Activated CD8-positive, alpha-beta memory T cell treated with anti-CD3 and anti-CD28 coated beads for 4 hours (primary cell): ENCODE measurements around the gene FAM3C.
"Not testable (repeated sequence)": the region's sequence is repeated elsewhere in the genome, so short reads cannot be mapped to it uniquely, and the experiment has no call there.

Experiments used
- DNase-seq, 2 donors: peaks; one replicate each; pipeline ENCODE4 v3.0.0-alpha.2; 2020; ENCODE audit warnings: low read depth in 2 of 2

Gene FAM3C

DNA sequence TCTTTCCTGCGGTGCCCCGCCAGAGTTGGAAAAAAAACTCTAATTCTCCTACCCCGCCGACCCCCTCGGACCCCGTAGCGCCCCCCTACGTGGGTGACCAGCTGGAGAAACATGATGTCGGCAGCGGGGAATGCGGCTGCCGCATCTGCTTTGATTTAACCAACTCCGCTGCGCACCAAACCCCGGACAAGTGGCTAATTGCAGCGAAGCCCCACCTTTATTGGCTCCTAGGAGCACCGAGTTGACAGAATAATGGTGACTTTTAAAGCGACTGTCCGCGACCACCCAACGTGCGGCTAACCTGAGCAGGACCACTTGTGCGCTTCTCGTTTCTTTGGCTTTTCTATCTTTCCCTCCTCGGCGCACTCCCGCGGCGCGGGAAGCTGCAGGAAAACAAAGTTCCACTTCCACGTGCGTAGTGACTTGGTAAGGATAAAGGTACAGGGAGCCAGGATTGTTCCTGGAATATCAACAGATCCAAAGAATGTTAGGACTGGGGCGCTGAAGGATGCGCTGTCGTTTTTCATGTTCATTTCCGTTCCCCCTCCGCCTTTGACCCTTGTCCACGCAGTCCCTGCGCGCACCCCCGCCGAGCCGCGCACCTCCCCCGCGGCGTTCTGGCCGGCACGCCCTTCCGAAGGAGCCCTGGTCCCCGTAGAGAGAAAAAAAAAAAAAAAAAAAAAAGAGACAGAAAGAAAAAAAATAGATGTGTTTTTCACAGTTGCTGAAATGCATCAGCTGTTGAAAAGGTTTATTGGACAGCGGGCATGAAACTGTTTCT is 65.9 kb downstream of the FAM3C start:
- DNase-seq: no peak

DNA sequence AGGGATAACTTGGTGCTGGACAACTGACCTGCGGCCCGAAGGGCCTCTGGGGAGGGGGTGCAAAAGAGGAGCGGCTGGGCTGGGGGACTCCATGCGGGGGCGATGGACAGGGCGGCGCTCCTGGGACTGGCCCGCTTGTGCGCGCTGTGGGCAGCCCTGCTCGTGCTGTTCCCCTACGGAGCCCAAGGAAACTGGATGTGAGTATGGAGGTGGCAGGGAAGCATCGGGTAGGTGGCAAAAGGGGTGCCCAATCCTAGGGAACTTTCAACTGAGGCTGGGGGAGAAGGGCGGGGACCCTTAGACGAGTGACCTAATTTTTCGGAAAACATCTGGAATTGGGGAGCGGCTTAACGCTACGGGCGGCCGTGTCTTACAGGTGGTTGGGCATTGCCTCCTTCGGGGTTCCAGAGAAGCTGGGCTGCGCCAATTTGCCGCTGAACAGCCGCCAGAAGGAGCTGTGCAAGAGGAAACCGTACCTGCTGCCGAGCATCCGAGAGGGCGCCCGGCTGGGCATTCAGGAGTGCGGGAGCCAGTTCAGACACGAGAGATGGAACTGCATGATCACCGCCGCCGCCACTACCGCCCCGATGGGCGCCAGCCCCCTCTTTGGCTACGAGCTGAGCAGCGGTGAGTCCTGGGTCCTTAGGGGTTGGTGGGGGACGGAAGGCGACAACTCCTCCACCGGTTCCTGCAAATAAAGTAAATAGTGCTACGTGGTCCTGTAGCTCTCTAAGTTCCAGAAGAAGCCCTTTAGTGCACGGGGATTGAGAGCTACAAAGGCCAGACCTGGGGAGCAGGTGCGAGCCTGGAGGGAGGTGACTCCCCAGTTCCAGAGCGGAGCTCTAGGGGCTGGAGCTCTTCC is 66.7 kb downstream of the FAM3C start:
- no peak for DNase-seq

DNA sequence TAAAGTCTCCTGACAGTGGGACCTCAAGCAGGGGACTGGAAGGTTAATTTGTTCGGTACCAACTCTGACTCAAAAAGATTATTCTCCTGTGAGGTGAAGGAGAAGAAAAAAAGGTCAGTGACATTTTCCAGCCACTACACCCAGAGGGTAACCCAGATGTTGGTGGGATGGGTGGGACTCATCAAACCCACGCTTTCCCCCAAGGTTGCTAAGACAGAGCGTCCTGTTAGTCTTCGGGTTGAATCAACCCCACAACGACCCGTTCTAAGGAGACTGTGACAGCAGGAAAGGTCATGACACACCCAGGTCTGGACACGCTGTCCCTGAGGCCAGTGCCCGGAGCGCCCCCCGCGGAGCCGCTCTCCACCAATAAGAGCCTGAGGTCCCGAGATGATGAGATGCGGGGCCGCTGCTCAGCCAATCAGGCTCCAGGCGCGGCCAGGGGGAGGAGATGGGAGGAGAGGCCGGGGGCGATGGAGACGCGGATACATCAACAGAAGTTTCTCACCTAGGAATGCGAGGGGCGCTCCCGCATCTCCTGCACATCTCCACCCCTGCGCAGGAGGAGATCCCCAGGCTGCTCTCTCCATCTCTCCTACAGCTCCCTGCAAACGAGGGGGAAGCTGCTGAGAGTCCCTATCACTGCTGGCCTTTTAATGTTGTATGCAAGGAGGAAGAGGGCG is 67.5 kb downstream of the FAM3C start, which contains the start of gene WNT16:
WNT16 (plus strand) TSS at position 493 of the 683 bp plus-strand sequence. CDS start 293 bp downstream, outside the sequence.
- no peak for DNase-seq

DNA sequence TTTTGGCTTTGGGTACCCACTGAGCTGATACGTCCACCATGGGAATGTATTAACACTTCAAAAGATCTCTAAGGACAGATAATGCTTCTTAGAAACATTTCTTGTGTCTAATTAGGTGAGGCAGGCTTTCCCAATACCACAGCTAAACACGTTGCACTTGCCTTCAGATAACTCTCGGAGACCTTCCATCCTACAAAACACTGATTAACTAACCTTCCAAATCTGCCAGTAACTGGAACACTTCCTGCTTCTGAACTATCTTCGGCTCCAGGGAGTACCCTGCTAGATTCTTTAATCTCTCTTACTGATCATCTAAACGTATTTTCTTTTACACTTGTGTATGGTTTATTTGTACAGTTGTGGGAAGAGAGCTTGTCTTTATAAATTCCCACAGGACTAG is 68.4 kb downstream of the FAM3C start:
- no peak for DNase-seq

DNA sequence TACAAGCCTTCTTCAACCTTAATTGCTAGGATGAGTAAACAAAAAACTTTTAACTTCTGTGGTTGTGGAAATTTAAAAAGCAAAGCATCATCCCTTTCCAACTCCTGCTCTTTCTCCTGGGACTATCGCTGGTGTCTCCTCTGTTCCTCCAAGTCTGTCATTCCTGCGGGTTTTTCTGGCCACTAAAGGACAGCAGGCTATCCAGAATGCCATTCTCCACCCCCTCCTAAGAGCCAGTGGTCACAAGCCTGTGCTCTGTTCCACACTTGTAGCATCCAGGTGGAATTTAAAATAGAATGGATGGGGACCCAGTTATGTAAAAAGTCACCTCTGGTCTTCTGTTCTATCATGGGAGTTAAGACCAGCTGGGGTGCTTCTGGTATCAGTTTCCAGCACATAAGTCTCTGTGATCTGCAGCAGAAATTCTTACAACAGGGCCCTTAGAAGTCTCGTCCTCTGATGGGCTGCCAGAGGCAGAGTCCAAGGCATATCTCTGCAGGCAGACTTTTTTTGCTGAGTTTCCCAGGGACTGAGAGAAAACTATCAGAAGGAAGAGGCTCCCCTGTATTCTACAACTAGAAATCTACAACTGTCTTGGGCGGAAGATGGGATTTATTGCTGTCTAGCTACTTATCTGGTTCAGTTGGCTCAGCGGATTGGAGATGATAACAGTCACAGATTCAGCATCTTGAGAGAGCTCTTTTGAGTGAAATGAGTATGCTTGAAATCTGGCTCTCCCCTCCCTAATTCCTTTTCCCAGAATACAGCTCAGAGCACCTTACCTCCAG is 72.4 kb downstream of the FAM3C start:
- no peak for DNase-seq

- no peak for DNase-seq
These were observed 73.6 kb downstream of the FAM3C start for GRCh38 chr7:121322460-121322859.

GRCh38 chr7:121315170-121315569 is 80.9 kb downstream of the FAM3C start:
- not testable (repeated sequence) for DNase-seq

GRCh38 chr7:121313793-121314676 is 82.1 kb downstream of the FAM3C start:
- DNase-seq: no peak

DNA sequence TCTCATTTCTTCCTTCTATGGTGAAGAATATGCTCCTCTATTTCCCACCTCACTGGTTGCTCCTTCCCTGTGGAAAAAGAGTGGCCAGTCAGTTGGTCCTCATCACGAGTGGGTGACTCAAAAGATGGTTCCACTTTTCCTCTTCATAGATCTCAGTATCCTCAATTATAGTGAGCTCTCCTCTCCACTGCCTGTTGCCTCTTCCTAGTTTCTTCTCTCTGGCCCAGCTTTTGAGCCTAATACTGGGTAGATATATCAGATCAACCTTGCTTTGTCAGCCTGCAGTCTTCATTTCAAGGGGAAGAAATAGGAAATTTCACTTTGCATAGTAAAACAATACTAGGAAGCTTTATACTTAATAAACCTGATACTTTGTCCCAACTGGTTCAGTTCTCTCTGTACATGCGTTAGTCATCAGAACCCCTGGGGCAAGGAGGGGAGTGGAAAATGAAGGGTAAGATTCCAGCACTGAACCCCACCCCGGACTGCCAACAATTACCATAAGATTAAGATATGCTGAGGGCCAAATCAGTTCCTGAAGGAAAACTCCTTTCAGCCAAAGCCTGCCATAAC is 82.8 kb downstream of the FAM3C start:
- DNase-seq: no peak

GRCh38 chr7:121307021-121307574 is 89.0 kb downstream of the FAM3C start:
- no peak for DNase-seq

DNA sequence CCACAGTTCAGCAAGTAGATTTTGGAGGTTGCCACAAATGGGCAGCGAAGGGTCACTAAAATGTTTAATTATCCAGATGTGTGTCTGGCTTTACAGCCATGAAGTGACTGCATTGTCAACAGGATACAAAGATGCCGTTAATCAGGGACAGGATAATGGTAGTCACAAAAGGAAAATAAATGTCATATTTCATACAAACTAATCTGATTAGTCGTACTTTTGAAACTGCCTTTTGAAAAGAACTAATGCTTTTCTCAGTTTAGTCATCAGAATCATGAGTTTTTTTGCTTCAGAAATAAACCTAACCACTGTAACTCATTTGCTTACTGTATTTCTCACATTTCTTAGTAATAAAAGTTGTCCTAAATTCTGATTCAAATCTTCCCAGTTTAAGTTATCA is 89.5 kb downstream of the FAM3C start:
- no peak for DNase-seq

GRCh38 chr7:121305109-121305508 is 91.0 kb downstream of the FAM3C start:
- no peak for DNase-seq

DNA sequence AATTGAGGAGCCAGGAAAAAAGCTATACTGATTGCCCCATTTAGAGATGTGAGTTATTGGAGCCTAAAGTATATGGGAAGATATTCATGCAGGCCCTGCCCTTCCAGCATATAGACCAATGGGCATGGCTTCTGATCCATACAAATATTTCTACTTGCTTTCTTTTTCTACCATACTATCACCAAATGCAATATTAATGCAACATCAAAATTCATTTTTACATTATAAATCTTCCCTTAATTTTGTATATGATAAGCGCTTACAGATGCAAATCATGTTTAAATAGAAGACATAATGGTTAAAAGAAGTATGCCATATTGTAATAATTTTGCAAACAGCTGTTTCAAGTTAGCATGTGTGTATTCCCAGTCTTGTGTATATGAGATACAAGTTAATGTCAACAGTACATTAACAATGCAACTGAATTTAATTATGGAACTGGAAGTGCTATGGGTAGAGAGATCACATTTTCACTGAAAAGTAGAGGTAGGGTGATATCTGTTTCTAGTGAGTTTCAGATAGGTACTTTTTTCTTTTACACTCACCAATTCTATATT is 91.9 kb downstream of the FAM3C start:
- DNase-seq: no peak

- DNase-seq: no peak
These were observed 92.5 kb downstream of the FAM3C start for GRCh38 chr7:121303422-121304101.

- no peak for DNase-seq
These were observed 93.8 kb downstream of the FAM3C start for GRCh38 chr7:121302214-121302745.

- DNase-seq: no peak
These were observed 94.5 kb downstream of the FAM3C start for GRCh38 chr7:121301446-121302213.

GRCh38 chr7:121300685-121301420 is 95.3 kb downstream of the FAM3C start:
- DNase-seq: no peak
